ENCODE measurements around the gene CD209.

CD209 gene

GRCh38 chr19:7737215-7737614, 10.1 kb downstream of the CD209 start:
- no peak for DNase-seq (ENCODE audit: low spot score)

GRCh38 chr19:7736148-7736547, 11.2 kb downstream of the CD209 start:
- no peak for DNase-seq (ENCODE audit: low spot score)

DNA sequence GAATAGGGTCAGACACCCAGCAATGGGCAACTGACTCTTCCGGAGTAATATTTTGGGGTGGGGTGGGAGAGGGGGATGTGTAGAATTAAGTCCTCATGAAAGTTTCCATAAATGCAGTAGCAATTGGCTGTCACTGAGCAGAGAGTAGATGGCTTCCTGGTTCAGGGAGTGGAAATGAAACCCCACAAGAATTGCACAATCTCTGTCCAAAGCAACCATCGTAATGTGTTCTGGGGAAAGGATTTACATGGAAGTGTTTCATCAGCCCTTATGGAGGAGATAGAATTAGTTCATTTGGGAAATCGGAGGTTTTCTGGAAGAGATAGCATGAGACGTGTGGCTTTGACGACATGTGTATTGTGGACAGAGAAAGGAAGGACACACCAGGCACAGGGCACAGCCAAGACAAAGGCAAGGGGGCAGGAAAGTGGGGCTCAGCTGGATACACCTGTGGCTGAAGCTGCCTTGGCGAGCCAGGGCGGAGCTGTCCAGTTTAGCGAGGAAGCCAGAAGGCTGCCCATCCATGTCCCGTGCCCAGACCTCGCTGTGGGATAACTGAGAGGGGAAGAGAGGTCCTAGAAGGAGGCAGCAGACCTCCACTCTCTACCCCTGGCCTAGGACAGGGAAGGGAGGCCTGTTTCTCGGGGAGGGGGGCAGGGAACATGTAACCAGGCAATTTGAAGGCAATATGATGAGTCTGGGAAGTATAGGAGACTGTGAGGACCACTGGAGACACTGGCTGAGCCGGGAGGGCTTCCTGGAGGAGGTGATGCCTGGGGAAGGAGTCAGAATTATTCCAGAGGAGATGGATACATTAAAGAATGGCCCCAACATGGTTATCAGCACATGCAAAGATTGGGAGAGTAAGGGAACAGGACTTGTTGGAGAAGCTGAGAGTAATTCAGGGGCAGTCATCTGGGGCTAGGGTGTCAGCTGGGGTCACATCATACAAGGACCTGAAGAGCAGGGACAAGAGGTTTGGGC, 12.8 kb downstream of the CD209 start:
- DNase-seq (ENCODE audit: low spot score), result no peak

DNA sequence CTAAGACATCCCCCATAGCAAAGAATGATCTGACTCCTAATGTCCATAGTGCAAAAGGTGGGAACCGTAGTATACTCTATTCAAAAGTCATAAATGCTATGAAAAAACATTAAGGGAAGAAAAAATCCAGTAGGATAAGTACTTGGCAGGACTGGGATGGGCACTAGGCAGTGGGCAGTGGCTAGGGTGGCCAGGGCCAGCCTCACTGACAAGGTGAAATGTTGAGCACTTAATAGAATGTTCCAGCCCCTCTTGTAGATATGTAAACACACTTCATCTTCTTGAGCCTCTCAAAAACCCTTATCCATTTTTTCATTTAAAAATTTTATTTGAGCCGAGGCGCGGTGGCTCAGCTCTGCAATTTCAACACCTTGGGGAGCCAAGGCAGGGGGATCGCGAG, 14.0 kb downstream of the CD209 start:
- no peak for DNase-seq (ENCODE audit: low spot score)

DNA sequence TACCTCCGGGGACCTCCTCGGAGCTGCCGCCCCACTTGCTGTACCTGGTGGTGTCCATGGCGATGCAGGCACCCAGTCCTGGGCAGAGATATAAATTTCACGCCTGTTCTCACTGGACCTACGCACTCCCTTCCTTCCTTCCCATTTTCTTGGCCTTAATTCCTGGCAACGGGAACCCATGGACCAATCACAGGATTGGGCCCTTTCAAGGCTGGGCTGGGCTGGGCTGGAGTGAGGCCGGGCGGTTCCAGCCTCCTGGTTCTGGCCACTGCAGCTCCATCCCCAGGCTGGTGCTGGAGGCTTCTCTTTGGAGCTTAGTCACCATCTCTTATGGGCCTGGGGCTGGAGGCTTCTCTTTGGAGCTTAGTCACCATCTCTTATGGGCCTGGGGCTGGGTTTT, 15.3 kb downstream of the CD209 start, which contains the start of gene CLEC4G:
Gene CLEC4G, minus strand, starts transcription at position 66 of the 400 bp plus-strand sequence. Its CDS starts 8 bp downstream, at position 58.
- no peak for DNase-seq (ENCODE audit: low spot score)

- DNase-seq (ENCODE audit: low spot score), result no peak
Measured at GRCh38 chr19:7731615-7732014, 15.7 kb downstream of the CD209 start.

GRCh38 chr19:7731218-7731595, 16.1 kb downstream of the CD209 start:
- no peak for DNase-seq (ENCODE audit: low spot score)

GRCh38 chr19:7730286-7731217, 16.8 kb downstream of the CD209 start:
- DNase-seq (ENCODE audit: low spot score), result no peak

- no peak for DNase-seq (ENCODE audit: low spot score)
Measured at GRCh38 chr19:7729831-7730285, 17.5 kb downstream of the CD209 start.

GRCh38 chr19:7729211-7729610, 18.1 kb downstream of the CD209 start:
- DNase-seq (ENCODE audit: low spot score), result no peak

DNA sequence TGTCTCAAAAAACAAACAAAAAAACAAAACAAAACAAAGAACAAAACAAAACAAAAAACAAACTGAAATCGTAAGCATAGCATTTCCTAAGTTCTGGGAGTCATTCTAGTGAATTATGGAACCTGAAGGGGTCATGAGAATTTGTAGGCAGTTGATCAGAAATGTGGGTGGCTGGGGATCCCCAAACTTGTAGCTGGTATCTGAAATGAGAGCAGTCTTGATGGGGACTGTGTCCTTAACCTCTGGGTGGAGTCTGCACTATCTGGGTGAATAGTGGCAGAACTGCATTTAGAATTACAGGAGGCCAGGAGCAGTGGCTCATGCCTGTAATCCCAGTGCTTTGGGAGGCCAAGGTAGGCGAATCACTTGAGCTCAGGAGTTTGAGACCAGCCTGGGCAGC, 21.5 kb downstream of the CD209 start:
- no peak for DNase-seq (ENCODE audit: low spot score)

DNA sequence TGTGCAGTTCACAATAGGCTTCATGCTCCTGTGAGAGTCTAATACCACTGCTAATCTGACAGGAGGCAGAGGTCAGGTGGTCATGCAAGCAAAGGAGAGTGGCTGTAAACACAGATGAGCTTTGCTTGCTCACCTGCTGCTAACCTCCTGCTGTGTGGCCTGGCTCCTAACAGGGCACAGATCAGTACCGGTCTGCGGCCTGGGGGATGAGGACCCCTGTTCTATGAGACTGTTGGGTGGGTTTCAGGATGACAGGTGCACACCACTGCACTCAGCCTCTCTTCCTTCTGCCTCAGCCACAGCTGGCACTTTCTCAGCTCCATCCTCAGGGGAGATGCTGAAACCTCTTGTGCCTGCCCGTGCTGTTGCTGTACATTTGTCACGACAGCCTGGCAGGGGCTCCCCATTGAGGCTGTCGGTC, 25.1 kb downstream of the CD209 start:
- DNase-seq (ENCODE audit: low spot score), result no peak

GRCh38 chr19:7720351-7720750, 27.0 kb downstream of the CD209 start:
- no peak for DNase-seq (ENCODE audit: low spot score)

GRCh38 chr19:7718668-7719067, 28.7 kb downstream of the CD209 start:
- DNase-seq (ENCODE audit: low spot score), result no peak

DNA sequence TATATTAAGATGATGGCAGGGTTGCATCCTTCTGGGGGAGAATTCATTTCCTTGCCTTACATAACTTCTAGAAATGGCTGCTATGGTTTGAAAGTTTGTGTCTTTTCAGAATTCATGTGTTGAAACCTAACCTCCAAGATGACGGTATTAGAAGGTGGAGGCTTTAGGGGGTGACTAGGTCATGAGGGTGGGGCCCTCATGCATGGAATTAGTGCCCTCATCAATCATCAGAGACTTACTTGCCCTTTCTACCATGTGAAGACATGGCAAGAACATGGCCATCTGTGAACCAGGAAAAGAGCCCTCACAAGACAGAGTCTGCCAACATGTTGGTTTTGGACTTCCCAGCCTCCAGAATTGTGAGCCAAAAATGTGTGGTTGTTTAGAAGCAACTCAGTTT, 30.6 kb downstream of the CD209 start:
- no peak for DNase-seq (ENCODE audit: low spot score)

DNA sequence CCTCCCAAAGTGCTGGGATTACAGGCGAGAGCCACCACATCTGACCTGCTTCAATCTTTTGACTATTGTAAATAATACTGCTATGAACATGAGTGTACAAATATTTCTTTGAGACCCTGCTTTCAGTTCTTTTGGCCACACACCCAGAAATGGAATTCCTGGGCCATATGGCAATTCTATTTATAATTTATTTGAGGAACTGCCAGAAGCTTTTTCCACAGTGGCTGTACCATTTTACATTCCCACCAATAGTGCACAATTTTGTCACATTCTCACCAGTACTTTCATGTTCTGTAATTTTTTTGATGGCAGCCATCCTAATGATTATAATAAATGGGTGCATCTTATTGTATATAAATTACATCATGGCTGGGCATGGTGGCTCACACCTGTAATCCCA, 31.7 kb downstream of the CD209 start:
- DNase-seq (ENCODE audit: low spot score), result no peak

DNA sequence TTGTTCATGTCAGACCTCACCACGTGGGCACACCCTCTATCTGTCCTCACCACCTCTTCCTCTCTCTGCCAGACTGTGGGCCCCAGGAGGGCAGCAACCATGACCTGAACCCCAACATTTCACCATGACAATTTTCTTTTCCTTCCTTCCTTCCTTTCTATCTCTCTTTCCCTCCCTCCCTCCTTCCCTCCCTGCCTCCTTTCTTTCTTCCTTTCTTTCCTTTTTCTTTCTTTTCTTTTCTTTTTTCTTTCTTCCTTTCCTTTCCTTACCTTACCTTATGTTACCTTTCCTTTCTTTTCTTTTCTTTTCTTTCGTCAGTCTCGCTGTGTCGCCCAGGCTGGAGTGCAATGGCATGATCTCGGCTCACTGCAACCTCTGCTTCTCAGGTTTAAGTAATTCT, 36.7 kb downstream of the CD209 start:
- DNase-seq (ENCODE audit: low spot score), result no peak

GRCh38 chr19:7709932-7710460, 37.3 kb downstream of the CD209 start:
- no peak for DNase-seq (ENCODE audit: low spot score)

DNA sequence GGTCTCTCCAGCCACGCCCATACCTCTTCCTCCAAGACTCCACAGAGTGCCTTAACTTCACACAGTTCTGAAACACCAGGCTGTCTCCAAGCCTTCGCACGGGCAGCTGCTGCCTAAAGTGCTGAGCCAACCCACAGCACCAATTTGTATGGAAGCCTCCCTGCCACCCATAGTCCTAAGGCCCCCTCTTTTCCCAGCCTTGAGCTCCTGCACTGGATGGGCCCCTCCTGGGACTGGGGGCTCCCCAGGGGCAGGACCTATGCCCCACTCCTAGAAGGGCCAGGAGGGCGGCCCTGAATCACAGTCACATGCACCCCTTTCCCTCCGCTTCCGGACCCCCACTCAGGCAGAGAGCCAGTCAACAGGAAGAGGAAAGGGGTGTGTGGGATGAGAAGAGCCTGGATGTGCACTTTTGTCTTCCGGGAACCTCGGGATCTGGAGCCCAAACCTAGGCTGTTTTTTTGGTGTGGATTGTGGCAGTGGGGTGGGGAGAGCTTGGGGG, 40.3 kb downstream of the CD209 start:
- no peak for DNase-seq (ENCODE audit: low spot score)

DNA sequence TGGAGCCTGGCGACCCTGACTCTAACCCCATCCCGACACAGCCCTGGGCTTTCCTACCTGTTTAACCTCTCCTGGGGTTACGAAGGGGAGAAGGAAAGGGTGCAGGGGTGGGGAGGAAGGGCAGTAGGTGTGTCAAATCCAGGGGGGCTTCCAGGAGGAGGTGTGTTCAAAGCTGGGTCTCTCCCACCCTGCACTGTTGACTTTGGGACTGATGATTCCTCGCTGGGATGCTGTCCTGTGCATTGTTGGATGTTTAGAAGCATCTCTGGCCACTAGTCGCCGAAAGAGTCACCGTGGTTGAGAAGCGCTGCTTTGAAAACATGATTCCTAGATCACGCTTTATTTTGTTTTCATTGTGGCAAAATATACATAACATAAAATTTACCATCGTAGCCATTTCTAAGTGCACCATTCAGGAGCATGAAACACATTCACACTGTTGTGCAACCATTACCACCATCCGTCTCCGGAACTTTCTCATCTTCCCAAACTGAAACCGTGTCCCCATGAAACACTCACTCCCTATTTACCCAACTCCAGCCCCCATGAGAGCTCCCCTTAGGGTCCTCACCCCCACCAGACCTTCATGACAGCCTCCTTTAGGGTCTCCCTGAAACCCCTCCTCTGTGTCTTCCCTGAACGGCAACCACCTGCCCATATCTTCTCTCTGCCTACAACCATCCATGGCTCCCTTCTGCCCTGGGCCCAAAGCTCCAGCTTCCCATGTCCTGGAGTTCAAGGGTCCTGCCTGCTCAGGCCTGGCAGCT, 41.0 kb downstream of the CD209 start:
- no peak for DNase-seq (ENCODE audit: low spot score)

All from CD4-positive, alpha-beta T cell treated with Interleukin-2 at 100 ng/mL for 4 hours (primary cell).